Measurements from ENCODE around the gene USB1. TPM values are rescaled to one million over a fixed set of nuclear protein-coding genes. Genes with fewer than 3 reads are reported as not detected.

Gene USB1
- total RNA-seq, 3 donors from 2014 or later (not counting 1 experiment from before 2014, with no cell fraction given), result 64.7 to 86.0 (median 84.8) TPM

DNA sequence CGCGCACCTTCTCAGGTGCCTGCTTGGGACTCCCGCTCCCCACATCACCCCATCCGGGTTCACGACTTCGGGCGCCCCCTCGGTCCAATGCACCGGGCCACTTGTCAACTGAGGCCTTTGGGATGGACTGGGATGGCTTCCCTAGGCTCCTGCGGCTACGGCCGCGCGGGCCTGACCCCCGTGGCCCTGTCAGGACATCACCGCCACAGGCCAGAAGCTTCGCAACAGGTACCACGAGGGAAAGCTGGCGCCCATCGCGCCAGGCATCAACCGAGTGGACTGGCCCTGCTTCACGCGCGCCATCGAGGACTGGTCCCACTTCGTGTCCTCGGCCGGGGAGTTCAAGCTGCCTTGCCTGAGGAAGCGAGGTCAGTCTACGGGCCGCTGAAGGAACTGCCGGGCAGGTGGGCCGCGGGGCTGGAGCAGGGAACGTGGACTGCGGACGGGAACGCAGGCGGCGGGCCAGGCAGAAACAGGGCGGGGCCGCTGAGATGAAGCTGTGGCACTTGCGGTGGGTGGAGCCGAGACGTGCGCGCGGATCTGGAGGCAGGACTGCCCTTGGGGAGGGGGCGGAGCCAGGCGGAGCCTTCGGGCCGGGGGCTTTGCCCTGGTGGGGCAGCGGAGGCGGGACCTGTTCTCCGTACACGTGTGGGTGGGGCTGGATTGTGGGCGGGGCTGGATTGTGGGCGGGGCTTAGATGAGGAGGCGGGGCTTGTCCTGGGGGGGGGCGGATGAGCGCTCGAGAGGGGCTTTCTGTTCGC lies 16.6 kb upstream of the USB1 start:
- Mint-ChIP-seq H3K9me3 (no peaks in the 10 kb centered on the region), H3K4me3 (peak overlapping the region; percentile 93), H3K27ac (peak overlapping the region in 1 of 2 donors; percentile 81), H3K36me3 (no peaks in the 10 kb centered on the region), H3K27me3 (ENCODE audit: low read depth in 2 of 2) (no peaks in the 10 kb centered on the region), H3K4me1 (peaks cover 0 to 13% of the 10 kb centered on the region in 2 donors)
- no peaks in the 10 kb centered on the region for H3K9me3 ChIP-seq (ENCODE audit: control insufficient read depth, insufficient read depth, low read length)
- H3K27me3 ChIP-seq (ENCODE audit: control insufficient read depth, insufficient read depth, low read length), result no peaks in the 10 kb centered on the region
- 10% methylated on average over 64 of the region's 64 CpGs for WGBS (ENCODE audit: insufficient coverage)
- peak; percentile 73 to 96 for DNase-seq
- peak overlapping the region; percentile 34 for H3K4me3 ChIP-seq (ENCODE audit: low read length)
- ATAC-seq, result peak; percentile 94 to 97 (median 95)
- H3K27ac ChIP-seq (ENCODE audit: low read length), result no peak overlapping the region
- no peaks in the 10 kb centered on the region for H3K36me3 ChIP-seq (ENCODE audit: control insufficient read depth, insufficient read depth, low read length)
- H3K4me1 ChIP-seq (ENCODE audit: control insufficient read depth, insufficient read depth, low read length), result peaks cover 21% of the 10 kb centered on the region
- intact Hi-C loops (cut with micrococcal nuclease), result no loop called here
- no peak for TF ChIP-seq CTCF (IDR thresholded peaks at IDR 0.05)

DNA sequence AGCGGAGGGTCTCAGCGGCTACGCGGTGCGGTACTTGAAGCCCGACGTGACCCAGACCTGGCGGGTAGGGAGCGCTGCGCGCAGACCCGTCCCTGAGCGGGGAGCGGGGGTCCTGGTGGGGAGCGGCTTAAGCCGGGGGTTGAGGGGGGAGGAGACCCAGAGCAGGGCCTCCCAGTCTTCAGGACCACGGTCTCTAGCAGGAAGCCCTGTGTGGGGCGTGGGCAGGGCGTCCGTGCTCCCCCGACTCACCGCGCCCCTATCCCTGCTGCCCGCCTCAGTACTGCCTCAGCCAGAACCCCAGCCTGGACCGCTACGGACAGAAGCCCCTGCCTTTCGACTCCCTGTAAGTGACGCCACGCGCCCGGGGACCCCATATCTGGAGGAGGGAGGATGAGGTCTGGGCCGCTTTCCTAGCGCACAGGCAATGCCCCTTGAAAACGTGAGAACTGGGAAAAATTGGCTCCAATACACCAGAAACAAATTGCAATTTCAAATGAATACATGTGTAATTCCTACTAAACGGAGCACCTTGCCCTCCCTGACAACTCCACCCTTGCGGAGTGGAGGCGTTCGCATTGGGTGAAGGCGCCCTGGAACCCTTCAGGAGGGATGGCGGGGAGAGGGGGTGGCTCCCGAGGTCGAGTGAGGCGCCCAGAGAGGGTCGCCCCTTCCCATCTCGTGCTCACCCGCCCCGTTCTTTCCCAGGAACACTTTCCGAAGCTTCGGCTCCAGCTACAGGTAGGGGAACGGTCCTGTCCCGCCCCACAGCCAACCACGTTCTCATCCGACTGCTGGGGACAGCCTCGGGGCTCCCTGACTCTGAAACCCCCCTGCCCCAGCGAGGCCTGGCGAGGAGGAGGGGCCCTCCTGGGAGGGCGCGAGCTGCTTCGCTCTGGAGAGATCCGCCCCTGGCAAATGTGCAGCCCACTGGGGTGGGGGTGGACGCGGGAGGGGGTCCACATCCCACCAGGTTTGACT lies 15.7 kb upstream of the USB1 start:
- peak; percentile 44 to 64 (median 49) for ATAC-seq
- TF ChIP-seq CTCF (IDR thresholded peaks at IDR 0.05), result no peak
- Mint-ChIP-seq H3K4me3 (peak overlapping the region; percentile 93), H3K27me3 (ENCODE audit: low read depth in 2 of 2) (no peaks in the 10 kb centered on the region), H3K36me3 (no peaks in the 10 kb centered on the region), H3K27ac (peak overlapping the region in 1 of 2 donors; percentile 81), H3K9me3 (no peaks in the 10 kb centered on the region), H3K4me1 (peaks cover 0 to 13% of the 10 kb centered on the region in 2 donors)
- Histone ChIP-seq H3K4me3 (ENCODE audit: low read length) (peak overlapping the region; percentile 34), H3K4me1 (ENCODE audit: control insufficient read depth, insufficient read depth, low read length) (peaks cover 21% of the 10 kb centered on the region), H3K36me3 (ENCODE audit: control insufficient read depth, insufficient read depth, low read length) (no peaks in the 10 kb centered on the region), H3K9me3 (ENCODE audit: control insufficient read depth, insufficient read depth, low read length) (no peaks in the 10 kb centered on the region), H3K27ac (ENCODE audit: low read length) (no peak overlapping the region), H3K27me3 (ENCODE audit: control insufficient read depth, insufficient read depth, low read length) (no peaks in the 10 kb centered on the region)
- WGBS (ENCODE audit: insufficient coverage), result 32% methylated on average over 60 of the region's 62 CpGs
- intact Hi-C loops (cut with micrococcal nuclease), result no loop called here
- DNase-seq, result no peak

- Histone ChIP-seq H3K36me3 (ENCODE audit: control insufficient read depth, insufficient read depth, low read length) (no peaks in the 10 kb centered on the region), H3K27me3 (ENCODE audit: control insufficient read depth, insufficient read depth, low read length) (no peaks in the 10 kb centered on the region), H3K27ac (ENCODE audit: low read length) (no peak overlapping the region), H3K4me1 (ENCODE audit: control insufficient read depth, insufficient read depth, low read length) (peaks cover 21% of the 10 kb centered on the region), H3K4me3 (ENCODE audit: low read length) (no peak overlapping the region), H3K9me3 (ENCODE audit: control insufficient read depth, insufficient read depth, low read length) (no peaks in the 10 kb centered on the region)
- intact Hi-C loops (cut with micrococcal nuclease), result no loop called here
- Mint-ChIP-seq H3K36me3 (no peaks in the 10 kb centered on the region), H3K4me3 (peak overlapping the region; percentile 11), H3K27ac (no peak overlapping the region), H3K27me3 (ENCODE audit: low read depth in 2 of 2) (no peaks in the 10 kb centered on the region), H3K4me1 (peaks cover 0 to 18% of the 10 kb centered on the region in 2 donors), H3K9me3 (no peaks in the 10 kb centered on the region)
- no peak for DNase-seq
- 85% methylated on average over 5 of the region's 9 CpGs for WGBS (ENCODE audit: insufficient coverage)
- ATAC-seq, result no peak
- TF ChIP-seq CTCF (IDR thresholded peaks at IDR 0.05), result no peak
These were observed 15.0 kb upstream of the USB1 start for GRCh38 chr16:57986196-57986595.
